Astrocyte (in vitro differentiated cells and primary cell): ENCODE data around the gene TMEM74B.

Experiments used
- CTCF ChIP-seq: IDR thresholded peaks from 2 replicates; pipeline ENCODE4 v1.5.1; 2011; ENCODE audit warnings: low read depth, mild to moderate bottlenecking, inconsistent platforms, low read length, moderate library complexity; ENCODE audit not compliant: insufficient read depth
- EZH2 ChIP-seq: IDR thresholded peaks from 2 replicates; pipeline ENCODE4 v1.6.1; 2012; ENCODE audit warnings: mild to moderate bottlenecking, low read length, inconsistent platforms; ENCODE audit not compliant: insufficient read depth

DNA sequence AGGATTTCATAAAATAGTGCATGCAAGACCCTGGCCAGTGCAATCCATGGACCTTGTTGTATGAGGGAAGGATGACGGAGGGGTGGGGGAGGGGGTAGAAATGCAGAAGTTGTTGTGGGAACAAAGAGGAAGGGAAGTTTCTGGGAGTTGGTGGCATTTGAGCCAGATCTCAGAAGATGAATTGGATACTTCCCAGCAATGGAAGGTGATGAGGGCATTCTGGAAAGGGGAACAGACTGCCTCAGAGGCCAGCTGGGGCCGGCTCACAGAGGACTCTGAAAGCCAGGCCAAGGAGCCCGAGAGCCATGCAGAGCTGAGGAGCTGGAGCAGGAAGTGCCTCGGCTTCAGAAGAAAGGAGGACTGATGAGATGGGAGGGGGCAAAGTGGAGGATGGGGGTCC, 2.7 kb downstream of the TMEM74B start:
- no peak for TF ChIP-seq CTCF
- TF ChIP-seq EZH2 = no peak
